Activated T-helper 1 cell treated with anti-CD3 and anti-CD28 coated beads, Interleukin-12 subunit alpha, Interleukin-12 subunit beta, Interleukin-2, Interleukin-4 antibody, amounts not matched to agents 30 ng/mL and 10 ng/mL and 1 ng/mL, durations not matched to agents 14 hours and 24 hours and 36 hours (primary cell): ENCODE results near the gene PGLYRP2. TPM values are rescaled to one million over a fixed set of nuclear protein-coding genes. Genes with fewer than 3 reads are reported as not detected.

Experiments
- DNase-seq: peaks from one replicate; pipeline ENCODE4 v3.0.0; 2021; ENCODE audit warnings: low spot score
- H3K27ac Mint-ChIP-seq: one replicate; pipeline ENCODE4 v1.8.0; 2021; ENCODE audit warnings: mild to moderate bottlenecking, mixed read lengths
- H3K27me3 Mint-ChIP-seq: one replicate; pipeline ENCODE4 v1.8.0; 2022; ENCODE audit warnings: mild to moderate bottlenecking, moderate library complexity, mixed read lengths; ENCODE audit not compliant: insufficient read depth
- H3K36me3 Mint-ChIP-seq: one replicate; pipeline ENCODE4 v1.8.0; 2021; ENCODE audit warnings: low read depth, mixed read lengths
- H3K4me1 Mint-ChIP-seq: one replicate; pipeline ENCODE4 v1.8.0; 2021; ENCODE audit warnings: low read depth, mixed read lengths
- H3K4me3 Mint-ChIP-seq: one replicate; pipeline ENCODE4 v1.8.0; 2021; ENCODE audit warnings: mild to moderate bottlenecking, moderate library complexity, mixed read lengths
- H3K9me3 Mint-ChIP-seq: one replicate; pipeline ENCODE4 v1.8.0; 2021; ENCODE audit warnings: mixed read lengths
- intact Hi-C: fragments of 100-400 bp; cut with micrococcal nuclease; formaldehyde crosslinking; loops from one replicate; pipeline ENCODE4 v1.15.1; 2024
- total RNA-seq: library from RNA; stranded (reverse); gene quantifications from 2 replicates; pipeline ENCODE4 v1.2.3, GENCODE V29; 2022

PGLYRP2 gene
- total RNA-seq, 1 donor from 2014 or later: not detected

GRCh38 chr19:15448044-15448777, 31.1 kb downstream of the PGLYRP2 start:
- Mint-ChIP-seq H3K27me3 (peaks cover 3% of the 10 kb centered on the region), H3K27ac (peak overlapping the region; percentile 67), H3K9me3 (no peaks in the 10 kb centered on the region), H3K36me3 (peaks cover 36% of the 10 kb centered on the region), H3K4me3 (peak overlapping the region; percentile 67), H3K4me1 (peaks cover 22% of the 10 kb centered on the region)
- no peak for DNase-seq
- intact Hi-C loops: no loop called here

DNA sequence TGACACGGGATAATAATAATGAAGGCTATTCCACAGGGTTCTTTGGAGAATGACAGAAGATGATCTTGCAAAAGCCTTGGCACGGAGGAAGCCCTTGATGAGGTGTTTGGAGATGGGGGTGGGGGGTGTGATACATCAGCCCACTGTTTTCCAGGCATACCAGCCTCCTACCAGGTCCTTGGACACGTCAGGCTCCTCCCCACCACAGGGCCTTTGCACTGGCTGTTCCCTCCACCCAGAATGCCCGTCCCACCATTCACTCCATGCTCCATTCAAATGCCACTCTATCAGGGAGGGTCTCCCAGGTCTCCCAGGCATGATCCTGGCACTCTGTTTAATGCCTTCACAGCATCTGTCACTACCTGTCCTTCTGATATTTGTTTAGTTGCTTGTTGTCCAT, 32.2 kb downstream of the PGLYRP2 start:
- intact Hi-C loops: no loop called here
- H3K27ac Mint-ChIP-seq: no peak overlapping the region
- H3K36me3 Mint-ChIP-seq: peaks cover 32% of the 10 kb centered on the region
- H3K4me3 Mint-ChIP-seq: no peak overlapping the region
- H3K4me1 Mint-ChIP-seq: peaks cover 22% of the 10 kb centered on the region
- peaks cover 3% of the 10 kb centered on the region for H3K27me3 Mint-ChIP-seq
- H3K9me3 Mint-ChIP-seq: no peaks in the 10 kb centered on the region
- DNase-seq: no peak

DNA sequence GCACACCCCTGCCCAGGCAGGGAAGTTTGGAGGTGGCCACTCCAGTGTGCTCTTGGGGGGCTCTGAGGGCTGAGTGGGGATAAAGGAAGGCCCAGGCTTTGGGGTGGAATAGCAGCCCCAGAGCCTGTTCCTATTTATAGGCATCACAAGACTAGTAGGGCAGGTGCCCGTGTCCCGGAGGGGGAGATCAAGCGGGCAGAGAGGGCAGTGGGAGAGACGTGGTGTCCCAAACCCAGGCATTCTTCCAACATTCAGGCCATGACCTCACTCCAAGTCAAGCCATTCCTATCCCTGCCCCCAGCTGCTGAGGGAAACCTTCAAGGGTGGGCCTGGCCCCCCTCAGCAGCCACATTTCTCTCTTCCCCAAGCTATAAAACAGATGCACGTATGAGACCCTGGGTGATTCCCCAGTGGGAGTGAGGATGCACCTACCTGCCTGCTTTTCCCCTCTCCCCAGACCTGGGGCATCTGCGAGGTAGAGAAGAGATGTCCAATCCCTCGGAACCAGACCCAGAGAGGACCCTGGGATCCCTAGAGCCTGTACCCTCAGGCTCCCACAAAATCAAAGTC, 33.4 kb downstream of the PGLYRP2 start:
- peaks cover 16% of the 10 kb centered on the region for H3K4me1 Mint-ChIP-seq
- intact Hi-C loops: no loop called here
- no peak for DNase-seq
- H3K36me3 Mint-ChIP-seq: peaks cover 21% of the 10 kb centered on the region
- no peak overlapping the region for H3K27ac Mint-ChIP-seq
- no peak overlapping the region for H3K4me3 Mint-ChIP-seq
- H3K27me3 Mint-ChIP-seq: peaks cover 3% of the 10 kb centered on the region
- no peaks in the 10 kb centered on the region for H3K9me3 Mint-ChIP-seq

DNA sequence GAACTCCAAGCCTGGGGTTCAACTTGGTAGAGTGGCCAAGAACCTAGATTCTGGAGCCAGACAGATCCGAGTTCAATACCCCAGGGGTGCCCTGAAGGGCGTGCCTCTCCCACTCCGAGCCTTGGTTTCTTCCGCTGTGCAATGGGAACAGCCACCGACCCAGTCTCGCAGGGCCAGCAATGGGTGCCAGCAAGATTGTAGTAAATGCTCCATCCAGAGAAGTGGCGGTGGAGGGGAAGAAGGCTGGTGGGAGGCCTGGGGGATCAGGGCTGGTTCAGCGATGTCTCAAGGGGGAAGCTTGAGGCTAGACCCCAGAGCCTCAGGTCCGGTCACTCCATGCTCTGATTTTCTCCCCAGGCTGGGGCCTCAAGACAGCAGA, 34.1 kb downstream of the PGLYRP2 start:
- peaks cover 10% of the 10 kb centered on the region for H3K4me1 Mint-ChIP-seq
- H3K4me3 Mint-ChIP-seq: no peak overlapping the region
- peaks cover 3% of the 10 kb centered on the region for H3K27me3 Mint-ChIP-seq
- no peak overlapping the region for H3K27ac Mint-ChIP-seq
- intact Hi-C loops: no loop called here
- peaks cover 15% of the 10 kb centered on the region for H3K36me3 Mint-ChIP-seq
- H3K9me3 Mint-ChIP-seq: no peaks in the 10 kb centered on the region
- DNase-seq: no peak

GRCh38 chr19:15444505-15445226, 34.6 kb downstream of the PGLYRP2 start:
- no peaks in the 10 kb centered on the region for H3K9me3 Mint-ChIP-seq
- intact Hi-C loops: no loop called here
- H3K4me1 Mint-ChIP-seq: peaks cover 8% of the 10 kb centered on the region
- DNase-seq: no peak
- H3K36me3 Mint-ChIP-seq: peaks cover 15% of the 10 kb centered on the region
- no peak overlapping the region for H3K27ac Mint-ChIP-seq
- no peak overlapping the region for H3K4me3 Mint-ChIP-seq
- H3K27me3 Mint-ChIP-seq: peaks cover 3% of the 10 kb centered on the region

DNA sequence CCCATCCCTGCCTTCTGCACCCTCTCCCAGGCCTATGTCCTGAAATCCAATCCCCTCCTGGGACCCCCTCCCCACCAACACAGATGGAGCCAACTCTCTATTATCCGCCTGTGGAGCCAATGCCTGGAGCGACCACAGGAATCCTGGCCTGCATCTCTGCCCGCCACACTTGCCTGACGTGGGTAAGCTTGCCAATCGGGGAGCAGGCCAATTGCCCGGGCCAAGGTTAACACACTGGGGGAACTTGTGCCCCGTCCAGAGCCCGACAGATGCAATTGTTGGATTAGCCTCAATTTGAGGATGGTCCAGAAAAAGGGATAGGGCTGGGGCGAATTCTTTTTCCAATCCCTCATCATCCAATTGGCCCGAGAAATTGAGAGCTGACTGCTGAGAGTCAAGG, 35.5 kb downstream of the PGLYRP2 start:
- Mint-ChIP-seq H3K9me3 (no peaks in the 10 kb centered on the region), H3K27me3 (peaks cover 3% of the 10 kb centered on the region), H3K4me1 (peaks cover 6% of the 10 kb centered on the region), H3K36me3 (peaks cover 14% of the 10 kb centered on the region), H3K27ac (no peak overlapping the region), H3K4me3 (no peak overlapping the region)
- intact Hi-C loops: no loop called here
- DNase-seq: no peak

DNA sequence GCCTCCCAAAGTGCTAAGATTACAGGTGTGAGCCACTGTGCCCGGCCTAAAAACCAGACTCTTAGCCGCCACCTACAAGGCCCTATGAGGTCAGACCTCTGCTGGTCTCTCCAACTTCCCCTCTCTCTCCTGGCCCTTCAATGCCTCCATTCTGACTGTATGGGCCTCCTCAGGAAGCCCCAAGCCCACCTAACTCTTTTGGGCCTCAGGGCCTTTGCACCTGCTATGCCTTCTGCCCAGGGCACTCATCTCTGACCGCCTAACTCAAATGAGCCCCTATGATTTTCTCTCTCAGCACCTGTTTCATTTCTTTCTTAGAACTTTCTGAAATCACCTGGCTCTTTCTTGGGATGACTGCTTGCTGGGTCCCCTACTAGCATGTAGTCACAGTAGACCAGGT, 36.0 kb downstream of the PGLYRP2 start:
- H3K27me3 Mint-ChIP-seq: no peaks in the 10 kb centered on the region
- no peak for DNase-seq
- no peaks in the 10 kb centered on the region for H3K9me3 Mint-ChIP-seq
- no peak overlapping the region for H3K4me3 Mint-ChIP-seq
- H3K27ac Mint-ChIP-seq: no peak overlapping the region
- intact Hi-C loops: no loop called here
- H3K4me1 Mint-ChIP-seq: peaks cover 1% of the 10 kb centered on the region
- H3K36me3 Mint-ChIP-seq: peaks cover 9% of the 10 kb centered on the region

DNA sequence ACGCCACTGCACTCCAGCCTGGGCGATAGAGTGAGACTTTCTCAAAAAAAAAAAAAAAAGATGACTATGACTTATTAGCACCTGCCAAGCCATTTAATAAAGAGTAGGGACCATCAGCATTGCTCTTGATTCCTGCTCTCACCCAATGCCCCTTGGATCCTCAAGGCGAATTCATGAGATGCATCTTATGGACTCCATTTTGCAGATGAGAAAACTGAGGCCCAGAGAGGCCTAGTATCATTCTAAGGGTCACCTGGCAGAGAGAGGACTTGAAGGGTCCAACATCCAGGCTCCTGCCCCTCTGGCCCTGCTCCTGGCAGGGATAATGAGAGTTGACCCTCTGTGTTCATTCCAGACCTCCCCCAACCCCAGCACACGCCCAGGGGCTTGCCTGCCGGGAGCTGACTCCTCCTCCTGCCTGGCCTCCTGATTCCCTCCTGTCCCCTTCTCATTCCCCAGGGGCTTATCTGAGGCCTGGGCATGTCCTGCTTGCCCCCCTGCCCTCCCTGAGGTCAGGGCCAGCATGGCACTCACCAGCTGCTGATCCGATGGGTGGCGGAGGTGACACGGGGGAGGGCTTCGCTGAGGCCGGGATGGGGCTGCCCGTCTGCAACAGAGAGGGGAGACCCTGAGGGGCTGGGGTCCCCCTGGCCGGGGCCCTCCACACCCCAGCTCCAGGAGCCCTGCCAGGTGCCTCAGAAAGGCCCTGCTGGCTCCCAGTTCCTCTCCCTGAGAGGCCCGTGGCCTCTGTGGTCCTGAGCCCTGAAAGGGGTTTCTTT, 37.0 kb downstream of the PGLYRP2 start:
- Mint-ChIP-seq H3K27me3 (no peaks in the 10 kb centered on the region), H3K27ac (no peak overlapping the region), H3K9me3 (no peaks in the 10 kb centered on the region), H3K36me3 (peaks cover 6% of the 10 kb centered on the region), H3K4me1 (no peaks in the 10 kb centered on the region), H3K4me3 (no peak overlapping the region)
- no peak for DNase-seq
- intact Hi-C loops: no loop called here

DNA sequence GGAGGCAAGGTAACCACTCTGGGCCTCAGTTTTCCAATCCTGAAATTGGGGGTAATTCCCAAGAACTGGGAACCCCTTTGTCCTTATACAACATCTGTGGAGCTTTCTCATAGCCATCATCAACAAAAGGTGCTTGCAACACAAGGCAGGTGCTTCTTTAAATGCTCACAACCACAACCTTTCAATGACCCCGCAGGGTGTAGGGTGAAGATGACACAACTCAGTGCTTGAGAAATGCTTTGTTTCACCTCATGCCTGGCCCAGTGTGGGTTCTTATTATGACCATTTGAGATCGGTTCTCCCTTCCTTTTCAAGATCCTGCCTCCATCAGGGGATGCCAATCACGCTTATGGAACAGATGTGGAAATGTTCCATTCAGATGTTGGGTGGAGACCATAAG, 38.0 kb downstream of the PGLYRP2 start:
- intact Hi-C loops: no loop called here
- peaks cover 2% of the 10 kb centered on the region for H3K4me1 Mint-ChIP-seq

GRCh38 chr19:15439821-15440641, 39.3 kb downstream of the PGLYRP2 start:
- no peaks in the 10 kb centered on the region for H3K27me3 Mint-ChIP-seq
- no peak overlapping the region for H3K4me3 Mint-ChIP-seq
- H3K9me3 Mint-ChIP-seq: no peaks in the 10 kb centered on the region
- peaks cover 5% of the 10 kb centered on the region for H3K4me1 Mint-ChIP-seq
- DNase-seq: no peak
- H3K27ac Mint-ChIP-seq: no peak overlapping the region
- no peaks in the 10 kb centered on the region for H3K36me3 Mint-ChIP-seq
- intact Hi-C loops: no loop called here

More for the DNA sequence above, 38.0 kb downstream of the PGLYRP2 start:
- H3K27me3 Mint-ChIP-seq: no peaks in the 10 kb centered on the region
- DNase-seq: no peak
- H3K4me3 Mint-ChIP-seq: no peak overlapping the region
- H3K9me3 Mint-ChIP-seq: no peaks in the 10 kb centered on the region
- H3K36me3 Mint-ChIP-seq: no peaks in the 10 kb centered on the region
- H3K27ac Mint-ChIP-seq: no peak overlapping the region

DNA sequence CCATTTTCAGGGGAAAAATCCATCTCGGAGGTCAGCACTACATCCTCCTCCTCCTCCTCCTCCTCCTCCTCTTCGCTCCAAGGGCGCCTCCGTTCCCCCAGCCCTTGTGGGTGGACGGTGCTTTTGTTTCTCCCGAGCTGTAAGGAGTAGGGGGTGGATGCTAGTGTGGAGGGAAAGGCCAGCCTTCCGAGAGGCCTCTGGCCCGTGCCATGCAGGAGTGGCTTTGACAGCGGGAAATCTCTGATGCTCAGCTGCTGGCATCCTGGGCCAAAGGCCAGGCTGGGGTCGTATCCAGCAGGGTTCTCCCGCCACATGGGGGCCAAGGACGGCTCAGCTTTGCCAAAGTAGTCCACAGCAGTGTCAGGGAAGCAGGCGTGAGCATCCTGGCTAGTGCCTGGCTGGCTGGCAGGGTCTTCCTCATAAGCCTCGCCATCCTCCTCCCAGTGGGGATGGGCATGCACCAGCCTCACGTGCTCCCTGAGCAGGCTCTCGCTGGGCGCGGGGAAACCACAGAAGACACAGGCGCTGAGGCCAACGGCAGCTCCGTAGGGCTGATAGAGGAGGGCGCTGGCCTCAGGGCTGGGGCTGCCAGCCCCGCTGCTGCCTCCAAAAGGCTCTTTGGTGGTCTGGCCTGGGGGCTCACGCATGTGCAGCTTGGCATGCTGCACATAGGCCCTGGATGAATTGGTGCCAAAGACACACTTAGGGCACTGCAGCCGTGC, 40.1 kb downstream of the PGLYRP2 start:
- Mint-ChIP-seq H3K9me3 (no peaks in the 10 kb centered on the region), H3K27ac (no peak overlapping the region), H3K4me1 (peaks cover 5% of the 10 kb centered on the region), H3K36me3 (no peaks in the 10 kb centered on the region), H3K4me3 (no peak overlapping the region), H3K27me3 (no peaks in the 10 kb centered on the region)
- intact Hi-C loops: no loop called here
- DNase-seq: no peak

DNA sequence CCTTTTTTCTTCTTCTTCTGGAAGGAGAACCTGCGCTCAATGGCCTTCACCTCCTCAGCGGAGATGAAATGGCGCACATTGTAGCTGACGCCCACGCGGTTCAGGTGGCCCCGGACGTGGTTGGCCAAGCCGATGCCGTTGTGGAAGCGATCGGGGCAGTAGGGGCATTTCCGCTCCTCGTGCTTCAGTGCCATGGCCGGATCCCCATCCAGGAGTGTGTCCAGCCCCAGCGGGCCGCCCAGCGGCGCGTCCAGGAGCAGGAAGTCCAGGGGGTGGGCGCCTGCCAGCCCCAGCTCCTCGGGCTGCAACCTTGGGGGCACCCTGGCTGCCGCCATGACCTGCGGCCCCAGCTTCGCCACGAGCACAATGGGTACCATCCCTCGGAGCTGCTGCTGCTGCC, 40.7 kb downstream of the PGLYRP2 start:
- H3K27me3 Mint-ChIP-seq: no peaks in the 10 kb centered on the region
- DNase-seq: no peak
- no peaks in the 10 kb centered on the region for H3K9me3 Mint-ChIP-seq
- H3K4me3 Mint-ChIP-seq: no peak overlapping the region
- H3K36me3 Mint-ChIP-seq: no peaks in the 10 kb centered on the region
- peaks cover 5% of the 10 kb centered on the region for H3K4me1 Mint-ChIP-seq
- H3K27ac Mint-ChIP-seq: no peak overlapping the region
- intact Hi-C loops: no loop called here
